Measurements from ENCODE around the gene TMEM121B. TPM values are rescaled to one million over a fixed set of nuclear protein-coding genes. Genes with fewer than 3 reads are reported as not detected.

Gene TMEM121B
- total RNA-seq: 0.15 and 0.25 TPM in 2 replicates

GRCh38 chr22:17121233-17122195, at the start of gene TMEM121B:
TMEM121B (minus strand) TSS chr22:17121360; CDS start chr22:17121127, 233 bp downstream.

GRCh38 chr22:17158568-17159503, 37.7 kb upstream of the TMEM121B start, which contains the start of gene HDHD5:
HDHD5 (minus strand) TSS chr22:17159277; CDS start chr22:17159251, 26 bp downstream.

GRCh38 chr22:17084554-17085276, 36.4 kb downstream of the TMEM121B start, which contains the start of gene IL17RA:
IL17RA (plus strand) TSS chr22:17085000; CDS start chr22:17085092, 92 bp downstream.

Other genes starting within 250 kb of the TMEM121B start
- gene GAB4, start 113.1 kb downstream of the TMEM121B start, total RNA-seq: not detected in 2 replicates
- gene IL17RA, start 36.4 kb downstream of the TMEM121B start, total RNA-seq: 10.5 and 22.3 TPM in 2 replicates
- 38.9 and 45.4 TPM in 2 replicates for gene HDHD5, start 37.9 kb upstream of the TMEM121B start, total RNA-seq
- 5.6 TPM in 2 replicates for gene ADA2, start 98.1 kb upstream of the TMEM121B start, total RNA-seq
- 1.3 and 2.1 TPM in 2 replicates for gene CECR2, start 248.1 kb upstream of the TMEM121B start, total RNA-seq